Stimulated activated CD4-positive, alpha-beta T cell treated with anti-CD3 and anti-CD28 coated beads, Interleukin-15, amount 100 ng/mL, for 1 hour (primary cell): Measurements from ENCODE around the gene MAP3K9.

ENCODE experiments used
- DNase-seq, 2 donors: peaks; one replicate each; pipeline ENCODE4 v3.0.0-alpha.2; 2020; ENCODE audit warnings: low read depth in 1 of 2, low spot score in 1 of 2

The MAP3K9 gene

GRCh38 chr14:70821584-70822529 lies 12.5 kb upstream of the MAP3K9 start:
- peak; percentile 18 to 36 for DNase-seq

GRCh38 chr14:70816525-70816924 lies 7.2 kb upstream of the MAP3K9 start:
- no peak for DNase-seq

- no peak for DNase-seq
Observed at GRCh38 chr14:70814466-70814865, 5.2 kb upstream of the MAP3K9 start.

- DNase-seq, result no peak
Observed at GRCh38 chr14:70812124-70812818, 3.0 kb upstream of the MAP3K9 start.

GRCh38 chr14:70811578-70811977 lies 2.3 kb upstream of the MAP3K9 start:
- no peak for DNase-seq

GRCh38 chr14:70811050-70811449 lies 1.7 kb upstream of the MAP3K9 start:
- no peak for DNase-seq

- DNase-seq, result no peak
Observed at GRCh38 chr14:70810621-70811020, 1.3 kb upstream of the MAP3K9 start.

GRCh38 chr14:70808416-70809224 lies 693 bp downstream of the MAP3K9 start:
- peak; percentile 8 to 31 for DNase-seq

- DNase-seq, result peak in 1 of 2 donors; percentile 20
Observed at GRCh38 chr14:70807898-70808415, 1.4 kb downstream of the MAP3K9 start.

- DNase-seq, result no peak
Observed at GRCh38 chr14:70804556-70805162, 4.7 kb downstream of the MAP3K9 start.

GRCh38 chr14:70803321-70804310 lies 5.7 kb downstream of the MAP3K9 start:
- DNase-seq, result no peak

- no peak for DNase-seq
Observed at GRCh38 chr14:70802379-70802778, 6.9 kb downstream of the MAP3K9 start.

- DNase-seq, result no peak
Observed at GRCh38 chr14:70801836-70802235, 7.5 kb downstream of the MAP3K9 start.

- DNase-seq, result no peak
Observed at GRCh38 chr14:70796551-70796950, 12.8 kb downstream of the MAP3K9 start.

GRCh38 chr14:70794294-70794693 lies 15.0 kb downstream of the MAP3K9 start:
- no peak for DNase-seq

- no peak for DNase-seq
Observed at GRCh38 chr14:70793637-70794036, 15.7 kb downstream of the MAP3K9 start.

- DNase-seq, result no peak
Observed at GRCh38 chr14:70792939-70793338, 16.4 kb downstream of the MAP3K9 start.

GRCh38 chr14:70791971-70792370 lies 17.3 kb downstream of the MAP3K9 start:
- DNase-seq, result no peak

GRCh38 chr14:70789961-70790360 lies 19.4 kb downstream of the MAP3K9 start:
- no peak for DNase-seq

- no peak for DNase-seq
Observed at GRCh38 chr14:70789361-70789760, 20.0 kb downstream of the MAP3K9 start.
